Neural progenitor cell (in vitro differentiated cells): Measurements from ENCODE around the gene KCNC3. TPM values are rescaled to one million over a fixed set of nuclear protein-coding genes. Genes with fewer than 3 reads are reported as not detected.

Experiments
- DNase-seq: peaks from one replicate; pipeline ENCODE4 v3.0.0-alpha.2; 2016; ENCODE audit warnings: low spot score
- H2AFZ ChIP-seq: fragments of 200-600 bp; sonication (generic); replicated peaks from 2 replicates; pipeline ENCODE4 v1.6.1; 2016; ENCODE audit warnings: antibody characterized with exemption
- H3F3A ChIP-seq: fragments of 200-600 bp; sonication (generic); 2 replicates; pipeline ENCODE4 v1.6.1; 2016; ENCODE audit warnings: antibody characterized with exemption, low read depth
- H3K27ac ChIP-seq: fragments of 200-600 bp; sonication (generic); 2 replicates; pipeline ENCODE4 v1.5.1; 2016; ENCODE audit warnings: mild to moderate bottlenecking
- H3K27me3 ChIP-seq: fragments of 200-600 bp; sonication (generic); 2 replicates; pipeline ENCODE4 v1.6.1; 2016; ENCODE audit warnings: mild to moderate bottlenecking, moderate library complexity
- H3K36me3 ChIP-seq: fragments of 200-600 bp; sonication (generic); 2 replicates; pipeline ENCODE4 v1.5.1; 2016
- H3K4me1 ChIP-seq: fragments of 200-600 bp; sonication (generic); 2 replicates; pipeline ENCODE4 v1.6.1; 2016; ENCODE audit warnings: mixed run types
- H3K4me2 ChIP-seq: fragments of 200-600 bp; sonication (generic); 2 replicates; pipeline ENCODE4 v1.6.1; 2016
- H3K4me3 ChIP-seq: fragments of 200-600 bp; sonication (generic); 2 replicates; pipeline ENCODE4 v1.5.1; 2016
- H3K79me2 ChIP-seq: fragments of 200-600 bp; sonication (generic); 2 replicates; pipeline ENCODE4 v1.6.1; 2016; ENCODE audit warnings: low read depth
- H3K9ac ChIP-seq: fragments of 200-600 bp; sonication (generic); 2 replicates; pipeline ENCODE4 v1.6.1; 2016
- H3K9me3 ChIP-seq: fragments of 200-600 bp; sonication (generic); 2 replicates; pipeline ENCODE4 v1.5.1; 2016; ENCODE audit warnings: low read depth
- H4K20me1 ChIP-seq: fragments of 200-600 bp; sonication (generic); 2 replicates; pipeline ENCODE4 v1.6.1; 2016; ENCODE audit warnings: low read depth
- H3K27ac Mint-ChIP-seq: 3 replicates; pipeline ENCODE4 v1.8.0; 2021; ENCODE audit warnings: mixed read lengths
- H3K27me3 Mint-ChIP-seq: 2 replicates; pipeline ENCODE4 v1.8.0; 2022; ENCODE audit warnings: low read depth, mild to moderate bottlenecking, inconsistent platforms, moderate library complexity, mixed read lengths; ENCODE audit not compliant: insufficient read depth
- H3K36me3 Mint-ChIP-seq: 3 replicates; pipeline ENCODE4 v1.8.0; 2021; ENCODE audit warnings: mixed read lengths
- H3K4me1 Mint-ChIP-seq: 3 replicates; pipeline ENCODE4 v1.8.0; 2021; ENCODE audit warnings: mixed read lengths
- H3K4me3 Mint-ChIP-seq: 3 replicates; pipeline ENCODE4 v1.8.0; 2021; ENCODE audit warnings: mild to moderate bottlenecking, moderate library complexity, mixed read lengths
- H3K9me3 Mint-ChIP-seq: 3 replicates; pipeline ENCODE4 v1.8.0; 2020; ENCODE audit warnings: mixed read lengths
- EZH2 ChIP-seq: fragments of 200-600 bp; sonication (generic); IDR thresholded peaks from 2 replicates; pipeline ENCODE4 v1.6.1; 2017; ENCODE audit warnings: antibody characterized with exemption, mild to moderate bottlenecking, moderate library complexity
- EZH2phosphoT487 ChIP-seq: fragments of 200-600 bp; sonication (generic); IDR thresholded peaks from 2 replicates; pipeline ENCODE4 v1.6.1; 2017; ENCODE audit warnings: antibody characterized with exemption
- total RNA-seq: library from RNA; depleted of rRNA; stranded (reverse); fragments of >200 nt; gene quantifications from 2 replicates; pipeline ENCODE4 v1.2.3, GENCODE V29; 2015; ENCODE audit warnings: low replicate concordance
- TF ChIP-seq, protein P1 (sequence below): fragments of 200-600 bp; sonication (generic); IDR thresholded peaks from 2 replicates; pipeline ENCODE4 v1.5.1; 2017; ENCODE audit warnings: antibody characterized with exemption, mild to moderate bottlenecking

KCNC3 gene
- total RNA-seq, 1 donor from 2014 or later, result 0.41 TPM

GRCh38 chr19:50334741-50335421, 5.7 kb upstream of the KCNC3 start:
- Mint-ChIP-seq H3K9me3 (peaks cover 16% of the 10 kb centered on the region), H3K27ac (no peak overlapping the region), H3K4me1 (peaks cover 35% of the 10 kb centered on the region), H3K4me3 (peak overlapping the region; percentile 69), H3K27me3 (peaks cover 18% of the 10 kb centered on the region), H3K36me3 (peaks cover 17% of the 10 kb centered on the region)
- no peak for DNase-seq
- Histone ChIP-seq H3K79me2 (peaks cover 16% of the 10 kb centered on the region), H3K9me3 (no peaks in the 10 kb centered on the region), H2AFZ (no peak overlapping the region), H3K27ac (no peak overlapping the region), H3K4me1 (peaks cover 10% of the 10 kb centered on the region), H3K4me2 (no peak overlapping the region), H4K20me1 (peaks cover 11% of the 10 kb centered on the region), H3K36me3 (peaks cover 6% of the 10 kb centered on the region), H3K27me3 (no peaks in the 10 kb centered on the region), H3K9ac (no peak overlapping the region), H3K4me3 (no peak overlapping the region), H3F3A (peaks cover 25% of the 10 kb centered on the region)
- no peak for TF ChIP-seq EZH2

DNA sequence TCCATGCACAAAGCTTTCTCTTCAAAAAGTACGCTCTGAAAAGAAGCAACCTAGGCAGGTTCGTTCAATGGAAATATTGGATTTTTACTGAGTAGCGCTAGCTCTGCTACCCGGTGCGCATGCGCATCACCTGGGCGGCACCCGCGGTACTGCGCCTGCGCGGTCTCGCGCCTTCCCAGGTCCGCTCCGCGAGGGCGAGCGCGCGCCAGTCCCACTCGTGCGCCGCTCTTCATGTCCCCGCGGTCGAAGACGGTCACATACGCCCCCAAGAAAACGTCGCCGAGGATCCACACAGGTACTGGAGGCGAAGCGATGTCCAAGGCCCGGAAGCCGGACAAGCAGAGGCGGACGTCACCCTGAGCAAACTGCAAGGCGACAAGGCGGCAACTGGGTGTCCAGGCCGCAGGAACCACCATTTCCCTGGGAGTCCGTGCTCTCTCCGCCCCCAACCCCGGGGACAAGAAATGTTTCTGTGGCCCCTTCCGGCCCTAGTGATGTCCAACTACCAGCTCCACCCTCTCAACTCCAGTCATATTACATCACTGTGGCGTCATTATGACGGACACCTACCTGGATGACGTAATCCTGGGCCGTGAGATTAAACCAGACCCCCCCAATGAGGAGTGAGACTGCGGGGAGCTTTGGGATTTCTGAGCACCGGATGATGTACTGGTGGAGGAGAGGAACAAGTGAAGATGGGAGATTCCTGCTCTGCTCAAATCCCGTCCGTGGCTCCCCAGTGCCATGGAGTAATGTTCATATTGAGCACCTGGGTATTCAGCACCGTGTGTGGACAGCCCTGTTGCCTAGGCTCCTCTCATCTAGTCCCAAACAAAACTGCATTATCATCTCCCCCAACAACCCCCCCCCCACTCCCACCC, 4.8 kb upstream of the KCNC3 start:
- Histone ChIP-seq H3K4me2 (peak overlapping the region; percentile 92), H4K20me1 (peaks cover 11% of the 10 kb centered on the region), H3K9ac (no peak overlapping the region), H3K9me3 (no peaks in the 10 kb centered on the region), H3K4me3 (peak overlapping the region; percentile 62), H3K36me3 (peaks cover 5% of the 10 kb centered on the region), H2AFZ (peak overlapping the region; percentile 64), H3K79me2 (peaks cover 16% of the 10 kb centered on the region), H3K27ac (peak overlapping the region; percentile 10), H3F3A (peaks cover 30% of the 10 kb centered on the region), H3K4me1 (peaks cover 10% of the 10 kb centered on the region), H3K27me3 (no peaks in the 10 kb centered on the region)
- H3K36me3 Mint-ChIP-seq, result peaks cover 13% of the 10 kb centered on the region
- peaks cover 13% of the 10 kb centered on the region for H3K9me3 Mint-ChIP-seq
- H3K4me3 Mint-ChIP-seq, result peak overlapping the region; percentile 92
- peak; percentile 86 for DNase-seq
- peak overlapping the region; percentile 97 for H3K27ac Mint-ChIP-seq
- TF ChIP-seq, protein P1, sequence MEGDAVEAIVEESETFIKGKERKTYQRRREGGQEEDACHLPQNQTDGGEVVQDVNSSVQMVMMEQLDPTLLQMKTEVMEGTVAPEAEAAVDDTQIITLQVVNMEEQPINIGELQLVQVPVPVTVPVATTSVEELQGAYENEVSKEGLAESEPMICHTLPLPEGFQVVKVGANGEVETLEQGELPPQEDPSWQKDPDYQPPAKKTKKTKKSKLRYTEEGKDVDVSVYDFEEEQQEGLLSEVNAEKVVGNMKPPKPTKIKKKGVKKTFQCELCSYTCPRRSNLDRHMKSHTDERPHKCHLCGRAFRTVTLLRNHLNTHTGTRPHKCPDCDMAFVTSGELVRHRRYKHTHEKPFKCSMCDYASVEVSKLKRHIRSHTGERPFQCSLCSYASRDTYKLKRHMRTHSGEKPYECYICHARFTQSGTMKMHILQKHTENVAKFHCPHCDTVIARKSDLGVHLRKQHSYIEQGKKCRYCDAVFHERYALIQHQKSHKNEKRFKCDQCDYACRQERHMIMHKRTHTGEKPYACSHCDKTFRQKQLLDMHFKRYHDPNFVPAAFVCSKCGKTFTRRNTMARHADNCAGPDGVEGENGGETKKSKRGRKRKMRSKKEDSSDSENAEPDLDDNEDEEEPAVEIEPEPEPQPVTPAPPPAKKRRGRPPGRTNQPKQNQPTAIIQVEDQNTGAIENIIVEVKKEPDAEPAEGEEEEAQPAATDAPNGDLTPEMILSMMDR, result no peak
- no peak for TF ChIP-seq EZH2
- TF ChIP-seq EZH2phosphoT487, result no peak
- peaks cover 23% of the 10 kb centered on the region for H3K27me3 Mint-ChIP-seq
- H3K4me1 Mint-ChIP-seq, result peaks cover 40% of the 10 kb centered on the region

DNA sequence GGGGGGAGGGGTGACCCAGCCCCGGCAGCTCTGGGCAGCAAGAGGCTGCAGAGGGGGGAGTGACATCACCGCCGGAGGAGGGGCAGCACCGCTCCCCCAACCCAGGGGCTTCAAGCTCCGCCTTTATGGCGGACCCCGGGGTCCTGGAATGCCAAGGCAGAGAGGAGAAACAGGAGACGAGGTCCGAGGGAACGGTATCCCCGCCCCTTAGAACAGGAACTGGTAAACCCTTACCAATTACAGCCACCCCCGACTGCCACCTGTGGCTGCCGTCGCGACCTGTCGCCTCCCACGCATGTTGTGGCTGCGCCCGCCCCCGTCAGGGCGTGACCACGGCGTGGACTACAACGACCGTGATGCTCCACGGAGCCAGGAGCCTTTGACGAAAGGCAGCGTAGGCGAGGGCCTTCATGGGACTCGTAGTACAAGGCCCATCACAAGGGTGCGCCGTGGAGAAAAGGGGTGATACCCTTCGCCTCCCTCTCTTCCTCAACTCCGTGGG, 4.1 kb upstream of the KCNC3 start:
- peaks cover 13% of the 10 kb centered on the region for H3K9me3 Mint-ChIP-seq
- peak; percentile 96 for DNase-seq
- Histone ChIP-seq H3K9ac (no peak overlapping the region), H3K27me3 (peaks cover 4% of the 10 kb centered on the region), H3K79me2 (peaks cover 16% of the 10 kb centered on the region), H3K27ac (peak overlapping the region; percentile 94), H3K9me3 (no peaks in the 10 kb centered on the region), H3F3A (peaks cover 32% of the 10 kb centered on the region), H4K20me1 (peaks cover 11% of the 10 kb centered on the region), H3K36me3 (no peaks in the 10 kb centered on the region), H3K4me2 (peak overlapping the region; percentile 92), H2AFZ (peak overlapping the region; percentile 64), H3K4me3 (peak overlapping the region; percentile 62), H3K4me1 (peaks cover 10% of the 10 kb centered on the region)
- H3K36me3 Mint-ChIP-seq, result peaks cover 11% of the 10 kb centered on the region
- TF ChIP-seq EZH2phosphoT487 (no peak), EZH2 (no peak)
- TF ChIP-seq, protein P1, result no peak
- H3K27me3 Mint-ChIP-seq, result peaks cover 24% of the 10 kb centered on the region
- peaks cover 40% of the 10 kb centered on the region for H3K4me1 Mint-ChIP-seq
- H3K27ac Mint-ChIP-seq, result peak overlapping the region; percentile 97
- H3K4me3 Mint-ChIP-seq, result peak overlapping the region; percentile 92
